NB4 (cell line): ENCODE measurements around the gene THSD4.

ENCODE experiments used
- CTCF ChIP-seq: IDR thresholded peaks from one replicate; pipeline ENCODE4 v1.5.1; 2012; ENCODE audit warnings: low read depth, low read length
- POLR2A ChIP-seq: IDR thresholded peaks from 2 replicates; pipeline ENCODE4 v1.6.1; 2011; ENCODE audit warnings: mild to moderate bottlenecking; ENCODE audit not compliant: insufficient read length; ENCODE audit errors: extremely low read depth

DNA sequence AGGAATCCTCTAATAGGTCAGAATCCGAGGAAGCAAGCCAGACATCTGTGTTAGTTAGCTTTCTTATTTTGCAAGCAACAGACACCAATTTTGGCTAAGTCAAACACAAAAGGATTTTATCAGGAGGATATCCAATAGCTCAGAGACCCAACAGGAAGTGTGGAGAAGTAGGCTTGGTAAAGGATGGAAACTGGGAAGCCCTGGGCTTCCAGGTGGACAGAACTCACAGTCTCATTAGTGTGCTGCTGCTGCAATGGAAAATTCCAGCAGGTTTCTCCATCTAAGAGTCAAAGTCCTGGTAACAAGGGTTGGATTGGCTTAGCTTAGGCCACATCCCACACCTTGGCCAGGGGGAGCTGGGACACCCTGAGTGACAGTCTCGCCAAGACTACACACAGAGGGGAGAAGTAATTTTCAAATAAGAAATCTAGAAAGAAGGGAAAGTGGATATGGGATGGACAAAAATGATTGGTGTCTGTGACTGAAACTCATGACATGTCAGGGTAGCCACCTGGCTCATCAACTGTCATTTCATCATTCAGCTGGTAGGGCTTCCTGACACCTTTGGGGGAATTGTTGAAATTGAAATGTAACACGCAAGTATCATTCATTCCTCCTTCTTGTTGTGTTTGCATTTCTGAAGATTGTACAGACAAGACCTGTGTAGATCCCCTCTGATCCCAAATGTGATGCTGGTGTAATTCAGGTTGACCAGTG lies 158.6 kb downstream of the THSD4 start:
- no peak for TF ChIP-seq CTCF
- TF ChIP-seq POLR2A = no peak
